Erythroblast (primary cell): ENCODE results near the gene TTC21A.

Experiments used
- GATA1 ChIP-seq: IDR thresholded peaks from 2 replicates; pipeline ENCODE4 v1.6.1; 2011; ENCODE audit warnings: low read depth, mild to moderate bottlenecking, control low read depth, low read length, moderate library complexity
- POLR2A ChIP-seq: IDR thresholded peaks from 2 replicates; pipeline ENCODE4 v1.6.1; 2011; ENCODE audit warnings: mild to moderate bottlenecking, low read length

GRCh38 chr3:39143051-39143885 is 35.8 kb downstream of the TTC21A start:
- TF ChIP-seq POLR2A (no peak), GATA1 (no peak)
